GM13976 (cell line): ENCODE results near the gene LSAMP.

Experiments used
- DNase-seq: peaks from one replicate; pipeline ENCODE4 v3.0.0; 2012; ENCODE audit warnings: low spot score
- CTCF ChIP-seq: IDR thresholded peaks from 2 replicates; pipeline ENCODE4 v1.5.1; 2012; ENCODE audit warnings: borderline replicate concordance, mild to moderate bottlenecking; ENCODE audit not compliant: insufficient read depth; ENCODE audit errors: extremely low read depth, missing control alignments, control extremely low read depth
- in situ Hi-C: fragments of 300-500 bp; cut with MboI; formaldehyde crosslinking; loops from one replicate; pipeline ENCODE4 v1.12.0; 2022; ENCODE audit warnings: low sequenced_read_pairs, mixed read lengths, inconsistent platforms; ENCODE audit not compliant: unreplicated experiment

LSAMP gene

GRCh38 chr3:116473602-116474001 is 28.3 kb upstream of the LSAMP start:
- DNase-seq = no peak
- in situ Hi-C loops = no loop called here
- no peak for TF ChIP-seq CTCF

DNA sequence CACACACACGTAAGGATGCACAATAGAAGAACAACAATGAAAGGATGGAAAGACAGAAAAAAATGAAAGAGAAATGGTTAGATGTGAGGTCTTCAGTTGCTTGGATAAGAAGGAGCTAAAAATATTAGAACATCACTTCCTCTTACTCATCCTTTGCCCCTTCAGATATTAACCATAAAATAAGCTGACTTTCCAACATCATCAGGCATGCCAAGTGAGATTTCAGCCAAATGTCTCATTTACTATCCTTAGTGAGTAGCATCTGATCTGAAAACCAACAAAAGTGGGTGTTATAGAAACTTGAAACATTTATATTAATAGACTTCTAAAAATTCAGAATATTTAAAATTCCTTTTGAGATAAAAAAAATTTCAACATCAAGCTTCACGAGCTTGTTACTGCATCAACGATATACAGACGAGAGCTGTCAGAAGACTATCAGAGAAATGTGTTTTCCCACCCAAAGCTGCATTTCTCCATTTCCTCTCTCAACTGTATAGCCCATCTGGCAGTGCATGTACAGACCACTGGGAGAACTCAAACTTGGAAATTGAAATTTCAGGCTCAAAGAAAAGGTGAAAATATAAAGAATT is 25.4 kb upstream of the LSAMP start:
- no peak for DNase-seq
- in situ Hi-C loops = no loop called here
- TF ChIP-seq CTCF = no peak

DNA sequence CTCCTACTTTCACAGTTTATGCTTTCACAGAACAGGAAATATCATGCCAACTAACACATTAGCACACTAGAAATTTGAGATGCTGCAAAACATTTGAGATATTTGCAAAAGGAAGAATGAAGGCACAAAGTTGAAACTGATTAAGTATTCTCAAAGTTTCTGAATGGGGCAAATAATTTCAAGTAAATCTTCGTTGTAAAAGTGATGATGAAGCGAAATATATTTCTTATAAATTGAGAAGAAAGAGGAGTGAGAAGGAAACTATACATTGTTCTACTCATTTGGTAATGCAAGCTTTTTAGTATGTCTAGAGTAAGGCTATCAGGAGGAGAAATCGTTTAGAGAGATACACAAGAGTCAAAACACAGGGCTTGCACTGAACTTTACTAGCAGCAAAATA is 24.3 kb upstream of the LSAMP start:
- no peak for DNase-seq
- no peak for TF ChIP-seq CTCF
- in situ Hi-C loops = no loop called here

DNA sequence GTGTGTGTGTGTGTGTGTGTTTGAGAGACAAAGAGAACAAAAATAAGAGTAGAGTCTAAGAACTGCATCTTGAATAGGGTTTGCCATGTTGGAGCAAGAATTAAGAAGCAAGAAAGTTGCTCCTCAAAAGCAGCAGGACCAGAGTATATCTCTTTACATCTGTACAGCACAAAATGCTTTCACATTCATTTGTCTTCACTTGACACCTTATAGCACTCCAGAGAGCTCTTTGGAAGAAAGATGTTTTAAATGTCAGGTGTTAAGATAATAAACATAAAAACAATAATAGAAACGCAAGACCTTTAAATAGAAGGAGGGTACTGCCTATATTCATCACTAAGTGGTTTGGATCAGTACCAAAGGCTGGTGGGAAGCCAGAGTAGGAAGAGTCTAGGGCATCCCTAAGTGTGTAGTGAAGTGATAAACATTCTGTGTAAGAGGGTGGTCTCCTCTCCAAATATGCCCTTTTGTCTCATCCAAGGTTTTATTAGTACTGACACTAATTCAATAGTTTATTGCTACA is 19.1 kb upstream of the LSAMP start:
- no peak for DNase-seq
- in situ Hi-C loops = no loop called here
- TF ChIP-seq CTCF = no peak

- no peak for DNase-seq
- in situ Hi-C loops = no loop called here
- no peak for TF ChIP-seq CTCF
Measured at GRCh38 chr3:116453666-116454346, 8.5 kb upstream of the LSAMP start.

- in situ Hi-C loops = no loop called here
- TF ChIP-seq CTCF = no peak
- no peak for DNase-seq
Measured at GRCh38 chr3:116449546-116450350, 4.5 kb upstream of the LSAMP start.
